ENCODE data around the gene COMT.

- no peak for TF ChIP-seq EP300 (IDR thresholded peaks at IDR 0.05)
- TF ChIP-seq CTCF (IDR thresholded peaks at IDR 0.05): no peak
These were observed 56.1 kb downstream of the COMT start for GRCh38 chr22:19997561-19998231.

Data from upper lobe of left lung (tissue), 4 donors.